Right kidney (tissue), 1 donor: Measurements from ENCODE around the gene KMT2A.
"Not testable (repeated sequence)": the region's sequence is repeated elsewhere in the genome, so short reads cannot be mapped to it uniquely, and the experiment has no call there.

Source experiments
- DNase-seq: peaks from one replicate; pipeline ENCODE4 v3.0.0-alpha.2; 2016

Gene KMT2A

DNA sequence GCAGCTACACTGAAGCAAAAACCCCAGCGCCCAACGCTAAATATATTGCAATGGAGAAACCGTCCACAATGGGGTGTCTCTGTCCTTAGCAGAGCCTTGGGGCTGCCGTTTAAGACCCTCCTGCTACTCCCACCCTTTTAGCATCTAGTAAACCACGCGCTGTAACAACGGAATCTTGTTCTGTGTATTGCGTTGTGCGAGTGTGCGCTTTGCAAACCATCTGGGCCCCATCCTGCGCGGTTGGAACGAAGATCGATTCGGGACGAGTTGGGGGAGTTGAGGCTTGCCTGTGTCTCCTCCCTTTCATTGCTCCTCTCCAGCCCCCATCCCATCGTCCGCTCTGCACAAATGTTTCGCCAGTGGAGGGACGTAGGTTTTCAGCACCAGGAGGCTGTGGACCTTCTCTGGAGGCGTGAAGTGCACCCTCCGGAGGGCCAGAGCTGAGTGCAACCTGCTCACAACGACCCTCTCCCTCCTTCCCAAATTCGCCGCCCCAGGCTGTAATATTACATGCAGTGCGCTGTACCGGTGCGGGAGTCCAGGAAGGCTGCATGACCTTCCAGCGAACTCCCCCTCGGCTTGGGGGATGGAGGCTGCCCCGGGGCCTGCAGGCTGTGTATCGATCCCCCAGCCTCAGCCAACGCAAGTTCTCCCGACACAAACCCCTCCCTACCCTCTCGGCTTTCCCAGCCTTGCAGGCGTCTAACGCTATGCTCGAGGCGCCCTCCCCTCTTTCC is 1.6 kb upstream of the KMT2A start:
- DNase-seq = peak; percentile 73

DNA sequence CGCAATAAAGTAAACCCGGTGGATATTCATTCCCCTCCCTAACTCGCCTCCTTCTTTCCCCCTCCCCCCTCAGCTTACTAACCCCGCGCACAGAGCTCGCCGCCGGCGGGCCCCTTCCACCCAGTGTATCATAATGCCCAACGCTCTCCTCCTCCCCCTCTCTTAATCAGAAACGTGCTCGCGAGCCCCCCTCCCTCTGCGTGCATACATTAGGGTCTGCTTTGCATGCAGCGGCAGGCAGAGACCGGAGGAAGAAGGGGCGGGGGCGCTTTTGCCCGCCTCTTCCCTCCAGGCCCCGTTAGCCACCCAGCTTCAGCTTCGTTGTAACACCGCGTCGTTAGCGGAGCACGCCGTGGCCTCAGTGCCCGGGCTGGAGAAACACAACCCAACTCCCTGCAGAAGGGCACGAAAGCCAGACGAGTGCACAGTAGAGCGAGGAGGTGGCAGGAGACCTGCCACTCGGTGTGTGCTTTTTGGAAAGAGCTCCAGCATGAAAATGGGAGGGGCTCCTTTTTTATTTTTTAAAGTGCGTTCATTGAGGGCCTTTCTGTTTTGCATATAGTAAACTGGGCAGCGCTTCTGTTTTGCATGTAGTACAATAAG is 901 bp upstream of the KMT2A start:
- DNase-seq = peak; percentile 89

DNA sequence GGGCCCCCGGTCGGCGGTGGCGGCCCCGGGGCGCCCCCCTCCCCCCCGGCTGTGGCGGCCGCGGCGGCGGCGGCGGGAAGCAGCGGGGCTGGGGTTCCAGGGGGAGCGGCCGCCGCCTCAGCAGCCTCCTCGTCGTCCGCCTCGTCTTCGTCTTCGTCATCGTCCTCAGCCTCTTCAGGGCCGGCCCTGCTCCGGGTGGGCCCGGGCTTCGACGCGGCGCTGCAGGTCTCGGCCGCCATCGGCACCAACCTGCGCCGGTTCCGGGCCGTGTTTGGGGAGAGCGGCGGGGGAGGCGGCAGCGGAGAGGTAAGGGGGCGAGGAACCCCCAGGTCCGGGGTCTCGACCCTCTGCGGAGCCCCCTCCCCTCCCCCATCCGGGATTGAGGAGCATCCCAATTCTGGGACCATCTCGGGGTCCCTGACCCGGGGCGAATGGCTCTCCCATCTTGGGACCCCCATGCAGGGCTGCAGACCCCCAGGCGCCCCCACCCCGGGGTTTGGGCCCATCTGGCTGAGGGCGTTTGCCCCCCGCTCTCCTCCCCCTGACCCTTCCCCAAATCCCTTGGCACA is 431 bp downstream of the KMT2A start:
- DNase-seq = peak; percentile 67

DNA sequence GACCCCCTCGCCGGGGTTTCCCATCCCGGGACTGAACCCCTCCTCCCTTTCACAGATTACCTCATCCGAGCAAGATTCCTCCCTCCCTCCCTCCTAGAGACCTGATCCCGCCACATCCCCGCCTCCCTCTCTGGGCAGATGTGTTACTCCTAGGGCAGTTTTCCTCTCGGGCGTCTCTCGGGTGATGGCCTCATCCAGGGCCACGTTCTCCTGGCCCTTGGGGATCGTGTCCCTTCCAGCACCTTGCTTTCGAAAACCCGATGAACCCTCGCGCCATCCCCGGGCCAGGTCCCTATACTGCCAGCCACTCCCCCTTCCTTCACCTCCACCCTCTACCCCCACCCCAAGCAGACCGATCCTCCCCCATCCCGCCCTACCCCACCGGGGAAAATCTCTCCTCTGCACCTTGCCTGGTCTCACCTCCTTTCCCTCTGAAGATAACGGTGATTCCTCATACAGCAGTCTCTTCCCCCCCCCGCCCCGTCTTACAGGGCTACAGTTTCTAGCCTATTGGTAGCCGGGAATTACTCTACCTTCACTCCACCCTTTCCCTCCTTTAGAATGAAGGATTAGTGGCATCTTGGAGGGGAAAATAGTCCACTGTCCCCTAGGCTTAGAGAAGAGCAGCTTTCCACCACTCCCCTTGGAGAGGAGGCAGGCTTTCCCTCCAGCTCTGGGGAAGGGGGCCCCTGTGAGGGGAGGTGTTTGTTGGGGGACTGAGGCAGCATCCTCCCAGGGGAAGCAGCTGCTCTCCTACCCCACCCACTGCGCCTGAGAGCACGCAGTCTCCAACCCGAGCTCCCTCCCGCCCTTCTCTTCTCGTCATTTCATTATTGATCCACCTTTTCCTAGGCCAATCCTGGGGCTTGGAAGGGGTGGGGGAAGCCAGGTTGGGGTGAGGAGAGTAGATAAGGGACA is 1.2 kb downstream of the KMT2A start:
- peak; percentile 51 for DNase-seq

DNA sequence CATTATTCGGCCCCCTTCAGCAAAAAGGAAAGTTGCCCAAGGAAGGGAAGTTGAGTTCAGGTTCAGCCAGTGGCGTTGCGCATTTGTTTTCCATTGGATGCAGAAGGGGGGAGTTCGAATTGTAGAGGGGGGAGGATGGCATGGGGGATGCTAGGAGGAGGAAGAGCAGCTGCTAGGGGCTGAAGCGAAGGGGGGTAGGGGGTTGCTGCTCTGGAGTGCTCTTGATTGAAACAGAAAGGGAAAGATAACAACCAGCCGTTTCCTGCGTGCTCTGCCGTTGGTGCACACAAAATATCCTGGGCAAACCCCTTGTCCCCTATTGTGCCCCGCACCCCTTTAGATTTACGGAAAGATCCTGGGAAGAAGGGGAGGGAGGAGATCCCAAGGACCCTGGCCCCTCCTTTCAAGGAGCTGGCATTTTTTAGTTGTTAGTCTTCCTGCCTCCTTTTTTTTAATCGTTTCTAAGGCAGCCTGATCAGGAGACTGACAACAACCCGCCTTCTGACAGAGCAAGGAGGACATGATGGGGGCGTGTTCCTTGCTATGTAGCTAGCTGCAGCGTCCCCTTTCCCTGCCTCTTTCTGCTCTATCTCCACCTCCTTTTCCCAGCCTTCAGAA is 2.1 kb downstream of the KMT2A start:
- DNase-seq = peak; percentile 37

DNA sequence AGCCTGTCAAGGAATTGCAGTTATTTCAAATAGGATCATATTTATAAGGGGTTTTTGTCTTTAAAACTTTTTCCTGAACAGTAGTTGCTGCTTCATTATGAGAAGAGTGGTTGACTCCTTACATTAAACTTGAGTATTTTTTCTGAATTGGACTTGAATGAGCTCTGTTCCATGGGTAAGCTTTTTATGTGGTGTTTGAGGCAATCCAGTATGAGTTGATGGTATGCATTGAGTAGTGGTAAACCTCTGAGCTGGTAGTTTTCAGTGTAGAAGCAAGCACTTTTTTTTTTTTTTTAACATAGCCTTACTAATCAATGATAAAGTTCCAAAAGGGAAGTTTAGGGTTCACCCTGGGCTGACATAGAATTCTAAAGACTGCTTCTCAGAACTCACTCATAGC is 3.4 kb downstream of the KMT2A start:
- no peak for DNase-seq

DNA sequence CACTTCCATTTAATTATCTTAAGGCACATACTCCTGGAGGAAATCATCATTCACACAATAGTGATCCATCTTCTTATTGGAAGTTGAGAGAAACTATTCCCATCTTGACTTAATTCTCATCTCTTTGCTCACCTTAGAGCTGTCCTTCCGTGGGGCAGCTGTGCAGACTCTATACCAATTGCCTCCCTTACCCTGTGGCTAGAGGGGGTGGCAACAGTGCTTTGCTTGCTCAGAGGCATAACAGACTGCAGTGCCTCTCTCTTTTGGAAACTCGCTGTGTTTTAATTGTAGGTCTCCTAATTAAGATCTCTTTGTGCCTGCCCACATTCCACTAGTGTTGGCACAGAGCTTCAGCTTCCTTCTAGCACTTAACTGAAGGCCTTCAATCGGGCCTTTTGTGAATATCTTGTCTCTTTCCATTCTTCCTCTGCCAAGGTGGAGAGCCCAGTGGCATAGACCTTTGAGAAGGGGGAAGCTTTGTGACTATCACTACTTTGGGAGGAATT is 5.5 kb downstream of the KMT2A start:
- no peak for DNase-seq

DNA sequence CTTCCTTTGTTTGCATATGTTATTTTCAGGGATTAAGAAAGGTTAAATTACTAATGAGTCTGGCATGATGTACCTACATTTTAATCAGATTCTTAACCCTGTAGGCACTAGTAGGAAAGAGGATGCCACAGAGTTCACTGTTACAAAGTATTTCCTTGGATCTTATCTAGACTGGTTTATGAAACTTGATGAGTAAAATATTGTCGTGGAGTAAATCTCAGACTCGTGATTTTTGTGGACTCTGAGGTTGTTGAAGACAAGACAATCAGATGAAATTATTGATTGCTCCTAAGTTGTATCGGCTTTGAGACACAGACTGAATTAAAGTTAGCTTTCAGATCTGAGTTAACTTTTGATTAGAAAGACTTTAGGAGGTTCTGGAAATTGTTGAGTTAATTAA is 6.0 kb downstream of the KMT2A start:
- DNase-seq = no peak

DNA sequence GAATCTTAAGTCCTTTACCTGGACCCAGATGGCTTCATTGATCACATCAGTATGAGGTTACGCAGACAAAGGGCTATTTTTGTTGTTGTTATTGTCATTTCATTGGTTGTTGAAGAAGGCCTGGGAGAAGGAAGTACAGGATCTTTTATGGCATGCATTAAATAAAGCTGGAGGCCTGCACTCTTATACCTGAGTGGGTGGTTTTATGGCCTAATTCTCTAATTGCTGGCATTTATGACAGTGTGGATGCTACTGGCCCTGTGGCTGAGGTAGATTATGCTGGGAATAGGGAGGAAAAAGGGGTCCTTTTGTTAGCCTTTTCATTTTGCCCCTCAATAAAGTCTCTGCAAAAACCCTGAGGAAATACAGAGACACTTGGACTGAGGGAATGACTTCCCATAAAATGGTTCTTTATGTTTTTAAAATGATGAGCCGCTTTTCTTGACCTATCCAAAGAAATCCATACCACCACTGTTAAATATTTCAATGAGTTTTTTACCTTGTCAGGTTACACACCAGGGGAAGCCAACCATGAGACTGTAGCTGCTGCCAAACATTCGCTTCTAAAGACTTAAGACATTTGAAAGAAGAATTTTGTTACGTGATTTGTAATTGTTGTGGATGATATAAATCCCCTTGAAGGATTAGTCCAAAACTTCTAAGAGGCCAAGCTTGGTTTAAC is 6.8 kb downstream of the KMT2A start:
- no peak for DNase-seq

DNA sequence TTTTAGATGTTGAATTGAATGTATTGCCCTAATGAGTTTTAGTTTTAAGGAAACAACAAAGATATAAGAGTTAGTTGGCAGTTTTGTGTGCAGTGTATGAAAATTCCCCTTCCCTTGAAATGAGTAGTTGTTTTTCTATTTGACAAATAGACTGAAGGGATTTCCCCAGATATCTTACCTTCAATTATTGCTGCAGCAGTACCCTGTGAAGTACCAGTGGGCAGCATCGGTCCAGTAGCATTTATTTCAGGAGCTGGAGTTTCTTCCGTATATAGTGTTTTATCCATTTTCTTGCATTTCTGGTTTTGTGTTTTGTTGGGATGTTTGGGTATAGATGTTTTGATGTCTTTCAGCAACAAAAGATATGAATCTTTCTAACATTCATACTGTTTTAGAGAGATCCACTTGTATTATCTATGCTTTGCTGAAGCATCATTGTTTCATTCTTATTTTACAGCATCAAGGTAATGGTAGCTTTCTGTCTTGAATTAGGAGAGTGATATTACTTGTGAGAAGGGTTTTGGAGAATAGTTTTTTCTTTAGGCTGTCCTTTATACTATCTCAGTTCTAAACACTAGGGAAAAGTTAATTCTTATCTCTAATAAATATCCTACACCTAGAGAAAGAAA is 7.4 kb downstream of the KMT2A start:
- DNase-seq = no peak

DNA sequence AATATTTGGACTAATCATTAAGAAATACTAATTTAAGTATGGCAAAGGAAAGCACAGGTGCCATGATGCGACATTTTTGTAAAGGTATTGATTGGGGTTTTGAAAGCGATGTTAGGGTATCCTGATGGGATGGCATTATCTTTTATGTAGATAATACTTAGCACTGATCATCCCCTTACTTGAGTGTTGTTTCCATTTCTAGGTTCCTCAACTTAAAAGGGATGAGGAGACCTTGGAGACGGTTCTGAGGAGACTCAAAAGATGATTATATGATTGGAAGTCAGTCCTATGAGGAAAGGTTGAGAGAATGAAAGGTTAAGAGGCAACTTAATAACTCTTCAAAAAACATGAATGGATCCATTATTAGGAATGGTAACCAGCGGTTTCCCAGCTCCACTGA is 11.1 kb downstream of the KMT2A start:
- DNase-seq = no peak

DNA sequence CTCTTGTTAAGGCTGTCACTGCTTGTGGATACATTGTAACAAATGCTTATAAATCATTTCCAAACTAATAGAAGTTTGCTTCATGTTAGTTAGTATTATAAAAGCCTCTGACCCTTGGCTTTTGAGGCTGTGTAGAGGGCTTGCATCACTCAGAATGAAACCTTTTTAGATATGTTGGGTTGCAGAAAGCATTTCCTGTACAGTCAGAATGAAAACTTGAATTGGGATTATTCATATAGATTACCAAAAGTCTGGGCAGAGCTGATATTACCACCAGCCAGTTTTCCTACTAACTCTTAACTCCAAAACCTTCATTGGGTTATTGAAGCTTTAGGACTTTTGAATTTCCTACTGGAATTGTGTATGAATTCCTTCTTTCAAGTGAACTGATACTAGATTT is 12.0 kb downstream of the KMT2A start:
- DNase-seq = no peak

DNA sequence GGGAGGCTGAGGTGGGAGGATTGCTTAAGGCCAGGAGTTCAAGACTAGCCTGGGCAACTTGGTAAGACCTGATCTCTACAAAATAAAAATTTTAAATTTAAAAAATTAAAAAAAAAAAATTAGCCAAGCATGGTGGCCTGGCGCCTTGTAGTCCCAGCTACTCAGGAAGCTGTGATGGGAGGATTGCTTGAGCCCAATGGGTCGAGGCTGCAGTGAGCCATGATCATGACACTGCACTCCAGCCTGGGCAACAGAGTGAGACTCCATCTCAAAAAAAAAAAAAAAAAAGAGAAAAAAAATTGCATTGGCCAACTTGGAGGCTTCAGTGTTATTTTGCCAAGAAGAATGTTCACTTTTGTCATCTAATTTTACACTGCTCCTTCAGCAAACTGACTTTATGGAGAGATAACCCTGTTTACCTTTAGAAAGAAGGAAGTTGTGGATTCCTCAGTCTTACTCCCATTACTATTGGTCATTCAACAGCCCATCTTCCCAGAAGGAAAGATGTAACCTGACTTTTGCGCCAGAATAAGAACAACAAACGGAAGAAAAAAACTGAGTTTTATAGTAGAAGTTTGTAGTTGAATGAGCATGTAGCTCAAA is 13.1 kb downstream of the KMT2A start:
- DNase-seq = no peak

DNA sequence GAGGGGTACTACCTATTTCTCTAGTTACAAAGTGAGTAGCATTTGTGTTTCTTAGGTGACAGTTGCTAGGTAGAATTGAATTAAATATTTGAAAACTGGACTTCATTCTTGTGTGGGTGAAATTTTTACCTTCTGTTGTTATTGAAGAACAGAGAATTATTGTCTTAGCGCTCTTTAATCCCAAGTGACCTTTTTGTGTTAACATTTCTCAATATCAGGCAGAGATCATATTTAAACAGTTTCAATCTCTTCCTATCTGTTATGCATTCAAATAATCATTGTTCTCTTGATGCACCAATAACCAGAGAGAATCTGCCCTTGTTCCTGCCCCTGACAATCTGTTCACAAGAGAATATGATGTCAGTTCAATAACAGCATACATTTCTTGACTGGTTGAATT is 14.2 kb downstream of the KMT2A start:
- DNase-seq = no peak

DNA sequence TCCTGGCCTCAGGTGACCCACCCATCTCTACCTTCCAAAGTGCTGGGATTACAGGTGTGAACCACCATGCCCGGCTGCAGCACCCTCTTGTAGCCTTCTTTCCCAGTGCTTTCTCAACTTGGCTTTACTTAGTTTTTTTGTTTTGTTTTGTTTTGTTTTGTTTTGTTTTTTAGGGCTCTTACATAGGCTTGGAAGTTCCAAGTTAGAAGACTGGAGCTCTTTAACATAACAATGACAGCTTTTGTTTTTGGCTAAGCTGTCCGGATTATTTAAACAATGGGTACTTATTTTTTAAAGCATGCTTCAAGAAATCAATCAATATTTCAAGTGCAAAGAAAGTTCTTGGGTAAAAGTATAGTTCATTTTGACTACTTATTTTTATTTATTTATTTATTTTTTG is 25.9 kb downstream of the KMT2A start:
- DNase-seq = no peak

DNA sequence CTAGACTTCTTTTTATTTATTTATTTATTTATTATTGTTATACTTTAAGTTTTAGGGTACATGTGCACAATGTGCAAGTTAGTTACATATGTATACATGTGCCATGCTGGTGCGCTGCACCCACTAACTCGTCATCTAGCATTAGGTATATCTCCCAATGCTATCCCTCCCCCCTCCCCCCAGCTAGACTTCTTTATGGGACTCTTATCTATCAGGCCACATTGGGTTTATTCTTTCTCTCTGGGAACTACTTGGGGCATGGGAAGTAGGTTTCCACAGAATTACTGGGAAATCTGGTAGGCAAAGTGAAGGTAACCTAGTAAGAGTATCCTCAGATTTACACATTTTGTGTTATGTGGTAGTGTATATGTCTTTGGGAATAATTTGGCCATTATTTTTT is 32.7 kb downstream of the KMT2A start:
- not testable (repeated sequence) for DNase-seq

DNA sequence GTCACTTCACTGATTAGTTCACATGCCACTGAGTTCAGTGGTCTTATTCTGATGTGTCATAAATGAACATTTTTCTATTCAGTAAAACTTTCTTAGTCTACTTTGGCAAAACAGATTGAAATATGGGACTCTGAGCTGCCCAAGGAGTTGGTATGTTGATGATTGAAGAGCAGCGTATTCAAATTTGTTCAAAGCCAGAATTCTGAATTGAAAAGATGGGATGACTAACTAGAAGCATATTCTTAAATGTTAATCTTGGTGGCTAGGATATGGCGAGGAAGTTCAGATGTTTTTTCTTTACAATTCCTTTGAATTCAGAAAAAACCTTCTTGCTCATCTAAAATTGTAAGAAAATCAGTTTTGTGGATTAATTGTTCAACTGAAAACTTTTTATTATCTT is 34.7 kb downstream of the KMT2A start:
- no peak for DNase-seq

DNA sequence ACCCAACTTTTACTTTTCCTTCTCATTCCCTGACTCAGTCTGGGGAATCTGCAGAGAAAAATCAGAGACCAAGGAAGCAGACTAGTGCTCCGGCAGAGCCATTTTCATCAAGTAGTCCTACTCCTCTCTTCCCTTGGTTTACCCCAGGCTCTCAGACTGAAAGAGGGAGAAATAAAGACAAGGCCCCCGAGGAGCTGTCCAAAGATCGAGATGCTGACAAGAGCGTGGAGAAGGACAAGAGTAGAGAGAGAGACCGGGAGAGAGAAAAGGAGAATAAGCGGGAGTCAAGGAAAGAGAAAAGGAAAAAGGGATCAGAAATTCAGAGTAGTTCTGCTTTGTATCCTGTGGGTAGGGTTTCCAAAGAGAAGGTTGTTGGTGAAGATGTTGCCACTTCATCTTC is 37.2 kb downstream of the KMT2A start:
- DNase-seq = no peak

DNA sequence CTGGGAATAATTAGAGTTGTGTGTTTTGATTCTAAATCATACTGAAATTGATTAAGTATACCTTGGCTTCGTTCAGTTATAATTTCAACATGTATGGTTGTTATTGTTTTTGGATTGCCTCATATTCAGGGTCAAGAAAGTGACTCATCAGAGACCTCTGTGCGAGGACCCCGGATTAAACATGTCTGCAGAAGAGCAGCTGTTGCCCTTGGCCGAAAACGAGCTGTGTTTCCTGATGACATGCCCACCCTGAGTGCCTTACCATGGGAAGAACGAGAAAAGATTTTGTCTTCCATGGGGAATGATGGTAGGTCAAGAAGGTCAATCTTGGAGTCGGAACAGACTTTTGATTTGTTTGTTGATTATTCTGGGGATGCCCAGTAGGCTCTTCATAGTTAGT is 40.4 kb downstream of the KMT2A start:
- DNase-seq = no peak

DNA sequence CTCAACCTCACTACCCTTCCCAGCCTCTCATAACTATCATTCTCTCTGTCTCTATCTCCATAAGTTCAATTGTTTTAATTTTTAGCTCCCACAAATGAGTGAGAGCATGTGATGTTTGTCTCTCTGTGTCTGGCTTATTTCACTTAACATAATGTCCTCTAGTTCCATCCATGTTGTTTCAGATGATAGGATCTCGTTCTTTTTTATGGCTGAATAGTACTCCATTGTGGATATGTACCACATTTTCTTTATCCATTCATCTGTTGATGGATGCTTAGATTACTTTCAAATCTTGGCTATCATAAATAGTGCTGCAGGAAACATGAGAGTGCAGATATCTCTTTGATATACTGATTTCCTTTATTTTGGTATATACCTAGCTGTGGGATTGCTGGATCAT is 44.9 kb downstream of the KMT2A start:
- DNase-seq = not testable (repeated sequence)

DNA sequence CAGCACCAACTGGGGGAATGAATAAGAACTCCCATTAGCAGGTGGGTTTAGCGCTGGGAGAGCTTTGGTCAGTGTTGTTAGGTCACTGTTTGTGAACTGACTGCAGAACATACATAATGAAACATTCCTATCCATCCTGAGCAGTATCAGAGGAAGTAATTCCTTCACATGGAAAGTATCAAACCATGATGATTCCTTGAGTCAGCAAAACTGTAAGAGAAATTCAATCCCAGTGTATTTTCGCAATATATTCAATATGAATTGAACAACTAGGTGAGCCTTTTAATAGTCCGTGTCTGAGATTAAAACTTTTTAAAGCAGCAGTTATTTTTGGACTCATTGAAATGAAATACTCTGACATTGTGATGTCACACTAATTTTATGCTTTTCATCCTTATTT is 48.1 kb downstream of the KMT2A start:
- no peak for DNase-seq
